Measurements from ENCODE around the gene RCAN1.

Gene RCAN1

DNA sequence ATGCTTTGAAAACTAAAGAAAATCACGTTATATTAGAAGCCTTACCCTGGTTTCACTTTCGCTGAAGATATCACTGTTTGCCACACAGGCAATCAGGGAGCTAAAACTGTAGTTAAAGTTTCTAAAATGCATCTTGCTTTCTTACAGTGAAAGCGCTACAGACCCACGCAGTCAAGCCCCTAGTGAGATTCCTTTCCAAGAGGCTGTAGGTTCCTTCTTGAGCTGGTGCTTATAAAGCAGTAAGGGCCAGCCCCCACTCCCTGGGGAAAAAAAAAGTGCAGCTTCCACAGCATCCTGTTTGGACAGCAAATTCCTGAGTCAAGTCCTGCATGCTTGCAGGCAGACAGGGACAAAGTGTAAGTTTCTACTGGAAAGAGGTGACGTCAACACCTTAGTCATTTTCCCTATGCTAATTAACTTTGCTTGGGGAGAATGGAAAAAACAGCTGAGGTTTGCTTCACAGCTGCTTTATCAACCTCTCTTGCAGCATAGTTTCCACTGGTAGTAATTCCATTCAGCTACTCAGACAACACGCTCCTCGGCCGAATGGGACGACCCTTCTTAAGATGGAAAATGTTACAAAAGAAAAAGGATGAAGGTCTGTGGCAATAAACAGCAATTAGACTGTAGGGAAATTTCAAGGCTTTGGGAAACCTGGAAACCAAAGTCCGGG lies 88.2 kb downstream of the RCAN1 start (continued):
- TF ChIP-seq ZNF354C (tag by site-specific recombination; IDR thresholded peaks at IDR 0.05; ENCODE audit: borderline replicate concordance, low read depth), result no peak
- TF ChIP-seq ZNF510 (tag by site-specific recombination; IDR thresholded peaks at IDR 0.05; ENCODE audit: insufficient replicate concordance), result no peak
- TF ChIP-seq ZFP69B (tag by site-specific recombination; IDR thresholded peaks at IDR 0.05), result peak; percentile 51
- no peak for TF ChIP-seq ZNF555 (tag by site-specific recombination; conservative IDR thresholded peaks at IDR 0.05)
- TF ChIP-seq, protein P1, sequence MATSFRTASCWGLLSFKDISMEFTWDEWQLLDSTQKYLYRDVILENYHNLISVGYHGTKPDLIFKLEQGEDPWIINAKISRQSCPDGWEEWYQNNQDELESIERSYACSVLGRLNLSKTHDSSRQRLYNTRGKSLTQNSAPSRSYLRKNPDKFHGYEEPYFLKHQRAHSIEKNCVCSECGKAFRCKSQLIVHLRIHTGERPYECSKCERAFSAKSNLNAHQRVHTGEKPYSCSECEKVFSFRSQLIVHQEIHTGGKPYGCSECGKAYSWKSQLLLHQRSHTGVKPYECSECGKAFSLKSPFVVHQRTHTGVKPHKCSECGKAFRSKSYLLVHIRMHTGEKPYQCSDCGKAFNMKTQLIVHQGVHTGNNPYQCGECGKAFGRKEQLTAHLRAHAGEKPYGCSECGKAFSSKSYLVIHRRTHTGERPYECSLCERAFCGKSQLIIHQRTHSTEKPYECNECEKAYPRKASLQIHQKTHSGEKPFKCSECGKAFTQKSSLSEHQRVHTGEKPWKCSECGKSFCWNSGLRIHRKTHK (tag by site-specific recombination; IDR thresholded peaks at IDR 0.05), result no peak
- no peak for TF ChIP-seq ZNF121 (tag by site-specific recombination; IDR thresholded peaks at IDR 0.05)
- no peak for TF ChIP-seq ZNF571 (tag by site-specific recombination; IDR thresholded peaks at IDR 0.05)
- peak; percentile 92 for TF ChIP-seq KLF10 (tag by site-specific recombination; IDR thresholded peaks at IDR 0.05)
- TF ChIP-seq HIC1 (tag by site-specific recombination; IDR thresholded peaks at IDR 0.05), result peak; percentile 66
- TF ChIP-seq ZNF629 (tag by site-specific recombination; IDR thresholded peaks at IDR 0.05), result peak; percentile 98
- TF ChIP-seq ZNF274 (IDR thresholded peaks at IDR 0.05; ENCODE audit: low read length), result no peak
- TF ChIP-seq ZNF274 (tag by site-specific recombination; IDR thresholded peaks at IDR 0.05; ENCODE audit: borderline replicate concordance), result no peak
- TF ChIP-seq, protein P2, sequence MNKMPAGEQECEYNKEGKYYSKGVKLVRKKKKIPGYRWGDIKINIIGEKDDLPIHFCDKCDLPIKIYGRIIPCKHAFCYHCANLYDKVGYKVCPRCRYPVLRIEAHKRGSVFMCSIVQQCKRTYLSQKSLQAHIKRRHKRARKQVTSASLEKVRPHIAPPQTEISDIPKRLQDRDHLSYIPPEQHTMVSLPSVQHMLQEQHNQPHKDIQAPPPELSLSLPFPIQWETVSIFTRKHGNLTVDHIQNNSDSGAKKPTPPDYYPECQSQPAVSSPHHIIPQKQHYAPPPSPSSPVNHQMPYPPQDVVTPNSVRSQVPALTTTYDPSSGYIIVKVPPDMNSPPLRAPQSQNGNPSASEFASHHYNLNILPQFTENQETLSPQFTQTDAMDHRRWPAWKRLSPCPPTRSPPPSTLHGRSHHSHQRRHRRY (tag by site-specific recombination; IDR thresholded peaks at IDR 0.05), result no peak
- TF ChIP-seq ZNF362 (tag by site-specific recombination; IDR thresholded peaks at IDR 0.05), result peak; percentile 100
- TF ChIP-seq ZFHX2 (tag by site-specific recombination; conservative IDR thresholded peaks at IDR 0.05), result 0 out of 2 replicates have a peak, but pooled peaks have one; percentile 28
- no peak for TF ChIP-seq GLI2 (tag by site-specific recombination; IDR thresholded peaks at IDR 0.05; ENCODE audit: borderline replicate concordance, low read depth)
- TF ChIP-seq, protein P3, sequence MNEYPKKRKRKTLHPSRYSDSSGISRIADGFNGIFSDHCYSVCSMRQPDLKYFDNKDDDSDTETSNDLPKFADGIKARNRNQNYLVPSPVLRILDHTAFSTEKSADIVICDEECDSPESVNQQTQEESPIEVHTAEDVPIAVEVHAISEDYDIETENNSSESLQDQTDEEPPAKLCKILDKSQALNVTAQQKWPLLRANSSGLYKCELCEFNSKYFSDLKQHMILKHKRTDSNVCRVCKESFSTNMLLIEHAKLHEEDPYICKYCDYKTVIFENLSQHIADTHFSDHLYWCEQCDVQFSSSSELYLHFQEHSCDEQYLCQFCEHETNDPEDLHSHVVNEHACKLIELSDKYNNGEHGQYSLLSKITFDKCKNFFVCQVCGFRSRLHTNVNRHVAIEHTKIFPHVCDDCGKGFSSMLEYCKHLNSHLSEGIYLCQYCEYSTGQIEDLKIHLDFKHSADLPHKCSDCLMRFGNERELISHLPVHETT (tag by site-specific recombination; IDR thresholded peaks at IDR 0.05), result peak; percentile 95
- TF ChIP-seq ZNF560 (tag by site-specific recombination; IDR thresholded peaks at IDR 0.05; ENCODE audit: borderline replicate concordance), result no peak
- TF ChIP-seq ZNF140 (tag by site-specific recombination; IDR thresholded peaks at IDR 0.05), result no peak
- peak; percentile 76 for TF ChIP-seq ZNF558 (tag by site-specific recombination; IDR thresholded peaks at IDR 0.05)
- peak; percentile 93 for TF ChIP-seq PRDM1 (tag by site-specific recombination; IDR thresholded peaks at IDR 0.05)
- no peak for TF ChIP-seq REPIN1 (tag by site-specific recombination; IDR thresholded peaks at IDR 0.05; ENCODE audit: low read depth)
- peak; percentile 94 for TF ChIP-seq ZSCAN23 (tag by site-specific recombination; IDR thresholded peaks at IDR 0.05)
- no peak for TF ChIP-seq ZNF529 (tag by site-specific recombination; IDR thresholded peaks at IDR 0.05; ENCODE audit: insufficient replicate concordance)
- TF ChIP-seq FEZF1 (tag by site-specific recombination; IDR thresholded peaks at IDR 0.05), result peak; percentile 46
- TF ChIP-seq, protein P4, sequence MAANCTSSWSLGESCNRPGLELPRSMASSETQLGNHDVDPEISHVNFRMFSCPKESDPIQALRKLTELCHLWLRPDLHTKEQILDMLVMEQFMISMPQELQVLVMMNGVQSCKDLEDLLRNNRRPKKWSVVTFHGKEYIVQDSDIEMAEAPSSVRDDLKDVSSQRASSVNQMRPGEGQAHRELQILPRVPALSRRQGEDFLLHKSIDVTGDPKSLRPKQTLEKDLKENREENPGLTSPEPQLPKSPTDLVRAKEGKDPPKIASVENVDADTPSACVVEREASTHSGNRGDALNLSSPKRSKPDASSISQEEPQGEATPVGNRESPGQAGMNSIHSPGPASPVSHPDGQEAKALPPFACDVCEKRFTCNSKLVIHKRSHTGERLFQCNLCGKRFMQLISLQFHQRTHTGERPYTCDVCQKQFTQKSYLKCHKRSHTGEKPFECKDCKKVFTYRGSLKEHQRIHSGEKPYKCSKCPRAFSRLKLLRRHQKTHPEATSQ (tag by site-specific recombination; IDR thresholded peaks at IDR 0.05), result 0 out of 2 replicates have a peak, but pooled peaks have one; percentile 16
